HFF-Myc (cell line): ENCODE data around the gene CALML4.

Experiments
- DNase-seq: peaks from one replicate; pipeline ENCODE4 v3.0.0-alpha.2; 2011; ENCODE audit warnings: low read depth; ENCODE audit errors: extremely low read depth
- H3K4me3 ChIP-seq: replicated peaks from 2 replicates; pipeline ENCODE4 v1.5.1; 2011; ENCODE audit warnings: low read depth, mild to moderate bottlenecking, control low read depth, low read length
- CTCF ChIP-seq: IDR thresholded peaks from 2 replicates; pipeline ENCODE4 v1.5.1; 2012; ENCODE audit warnings: mild to moderate bottlenecking, low read depth, low read length, control low read depth; ENCODE audit errors: missing control alignments

The CALML4 gene

GRCh38 chr15:68143785-68144184 is 61.3 kb downstream of the CALML4 start:
- H3K4me3 ChIP-seq = no peak overlapping the region
- no peak for TF ChIP-seq CTCF
- DNase-seq = no peak

GRCh38 chr15:68143129-68143528 is 62.0 kb downstream of the CALML4 start:
- no peak for TF ChIP-seq CTCF
- no peak for DNase-seq
- no peak overlapping the region for H3K4me3 ChIP-seq
